SK-N-SH treated with all-trans-retinoic acid at 6 μM for 48 hours (cell line): ENCODE data around the gene CACNB2.

ENCODE experiments used
- ZFP3 ChIP-seq: fragments of 250-450 bp; sonication (Bioruptor Pico); IDR thresholded peaks from 2 replicates; pipeline ENCODE4 v1.5.0; 2020; ENCODE audit warnings: mild to moderate bottlenecking, moderate library complexity
- ZNF70 ChIP-seq: fragments of 450-650 bp; formaldehyde crosslinking; IDR thresholded peaks from 2 replicates; pipeline ENCODE4 v1.5.0; 2020; ENCODE audit warnings: mild to moderate bottlenecking, moderate library complexity
- TF ChIP-seq, protein P1 (sequence below): fragments of 250-450 bp; sonication (Bioruptor Pico); IDR thresholded peaks from 2 replicates; pipeline ENCODE4 v1.8.0; 2020; ENCODE audit warnings: mild to moderate bottlenecking, moderate library complexity, borderline replicate concordance

DNA sequence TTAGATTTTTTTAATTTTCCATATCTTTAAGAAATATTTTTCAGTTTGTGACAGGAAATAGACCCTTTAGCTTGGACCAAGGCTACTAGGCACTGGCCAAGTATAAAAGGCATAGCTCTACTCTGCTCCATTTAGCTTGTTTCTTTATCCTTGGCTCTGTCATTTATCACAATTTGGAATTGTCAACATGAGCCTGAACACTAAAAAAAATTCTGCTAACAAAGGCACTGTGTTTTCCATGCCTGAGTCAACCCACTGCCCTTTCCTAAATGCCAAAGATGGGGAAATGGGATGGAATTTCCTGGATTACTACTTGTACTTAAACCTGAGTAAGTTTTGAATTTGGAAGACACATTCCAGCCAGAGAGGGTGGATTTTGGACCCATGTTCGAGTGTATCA, 382.8 kb downstream of the CACNB2 start:
- TF ChIP-seq, protein P1, sequence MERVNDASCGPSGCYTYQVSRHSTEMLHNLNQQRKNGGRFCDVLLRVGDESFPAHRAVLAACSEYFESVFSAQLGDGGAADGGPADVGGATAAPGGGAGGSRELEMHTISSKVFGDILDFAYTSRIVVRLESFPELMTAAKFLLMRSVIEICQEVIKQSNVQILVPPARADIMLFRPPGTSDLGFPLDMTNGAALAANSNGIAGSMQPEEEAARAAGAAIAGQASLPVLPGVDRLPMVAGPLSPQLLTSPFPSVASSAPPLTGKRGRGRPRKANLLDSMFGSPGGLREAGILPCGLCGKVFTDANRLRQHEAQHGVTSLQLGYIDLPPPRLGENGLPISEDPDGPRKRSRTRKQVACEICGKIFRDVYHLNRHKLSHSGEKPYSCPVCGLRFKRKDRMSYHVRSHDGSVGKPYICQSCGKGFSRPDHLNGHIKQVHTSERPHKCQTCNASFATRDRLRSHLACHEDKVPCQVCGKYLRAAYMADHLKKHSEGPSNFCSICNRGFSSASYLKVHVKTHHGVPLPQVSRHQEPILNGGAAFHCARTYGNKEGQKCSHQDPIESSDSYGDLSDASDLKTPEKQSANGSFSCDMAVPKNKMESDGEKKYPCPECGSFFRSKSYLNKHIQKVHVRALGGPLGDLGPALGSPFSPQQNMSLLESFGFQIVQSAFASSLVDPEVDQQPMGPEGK (CRISPR knock-in tag): no peak
- TF ChIP-seq ZNF70 (peak; percentile 92), ZFP3 (CRISPR knock-in tag) (no peak)
